Measurements from ENCODE around the gene FXYD5.

Gene FXYD5

GRCh38 chr19:35216833-35217648 lies 62.5 kb downstream of the FXYD5 start:
- TF ChIP-seq POLR2AphosphoS5 (IDR thresholded peaks at IDR 0.05; ENCODE audit: low read depth, low read length) (no peak), REST (IDR thresholded peaks at IDR 0.05; ENCODE audit: insufficient read depth in 1 of 2, low read depth in 2 of 2, low read length in 2 of 2) (no peak), SIN3A (IDR thresholded peaks at IDR 0.05; ENCODE audit: borderline replicate concordance, insufficient read depth, low read length) (no peak), TAF1 (IDR thresholded peaks at IDR 0.05; ENCODE audit: borderline replicate concordance, insufficient read depth, low read length) (no peak), FOXP2 (optimal IDR thresholded peaks at IDR 0.05; ENCODE audit: borderline replicate concordance, extremely low read depth, extremely low read length, insufficient read depth) (no peak)

- TF ChIP-seq TAF1 (IDR thresholded peaks at IDR 0.05; ENCODE audit: borderline replicate concordance, insufficient read depth, low read length) (no peak), FOXP2 (optimal IDR thresholded peaks at IDR 0.05; ENCODE audit: borderline replicate concordance, extremely low read depth, extremely low read length, insufficient read depth) (no peak), POLR2AphosphoS5 (IDR thresholded peaks at IDR 0.05; ENCODE audit: low read depth, low read length) (no peak), REST (IDR thresholded peaks at IDR 0.05; ENCODE audit: insufficient read depth in 1 of 2, low read depth in 2 of 2, low read length in 2 of 2) (no peak)
Observed at GRCh38 chr19:35217649-35217990, 63.1 kb downstream of the FXYD5 start.

DNA sequence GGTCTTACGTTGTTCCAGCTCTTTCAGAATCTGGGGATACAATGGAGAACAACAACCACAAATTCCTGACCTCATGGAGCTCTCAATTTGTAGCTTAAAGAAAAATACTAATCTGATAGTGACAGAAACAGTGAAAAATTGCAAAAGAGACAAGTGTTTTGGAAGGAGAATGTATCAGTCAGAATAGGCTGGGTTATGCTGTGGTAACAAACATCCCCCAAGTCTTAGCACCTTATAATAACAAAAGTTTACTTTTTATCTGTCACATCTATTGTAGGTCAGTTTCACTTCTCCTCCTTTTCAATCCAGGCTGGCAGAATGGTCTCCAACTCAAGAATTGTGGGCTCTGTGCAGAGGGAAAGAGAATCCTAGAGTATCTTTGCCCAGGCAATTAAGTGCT lies 64.5 kb downstream of the FXYD5 start:
- TF ChIP-seq TAF1 (IDR thresholded peaks at IDR 0.05; ENCODE audit: borderline replicate concordance, insufficient read depth, low read length) (no peak), POLR2AphosphoS5 (IDR thresholded peaks at IDR 0.05; ENCODE audit: low read depth, low read length) (no peak), SIN3A (IDR thresholded peaks at IDR 0.05; ENCODE audit: borderline replicate concordance, insufficient read depth, low read length) (no peak)

All from PFSK-1 (cell line).